Ovary (tissue), 3 donors: Measurements from ENCODE around the gene SRP54.

Experiments
- CTCF ChIP-seq, 3 donors: fragments of 450-650 bp in 2 of 3; fragments of 200-600 bp in 1 of 3; IDR thresholded peaks; one replicate each; pipeline versions ENCODE4 v1.5.1 to v1.8.0; 2016 to 2022; ENCODE audit warnings: antibody characterized with exemption in 3 of 3, mild to moderate bottlenecking in 1 of 3
- EP300 ChIP-seq: sonication (generic); formaldehyde crosslinking; IDR thresholded peaks from one replicate; pipeline ENCODE4 v1.6.1; 2017; ENCODE audit warnings: antibody characterized with exemption
- POLR2A ChIP-seq: fragments of 450-650 bp; IDR thresholded peaks from one replicate; pipeline ENCODE4 v1.6.1; 2017; ENCODE audit warnings: antibody characterized with exemption, mild to moderate bottlenecking, moderate library complexity
- donor health status: DM: no; HTN: no; CAD: no.

- TF ChIP-seq CTCF (IDR thresholded peaks at IDR 0.05), result no peak
- no peak for TF ChIP-seq POLR2A
- no peak for TF ChIP-seq EP300
Measured at GRCh38 chr14:34937876-34938275, 44.9 kb upstream of the SRP54 start.
